HepG2 (cell line): ENCODE measurements around the gene PCARE. TPM values are rescaled to one million over a fixed set of nuclear protein-coding genes. Genes with fewer than 3 reads are reported as not detected.

Source experiments
- ATAC-seq: fragments of 200-7000 bp; cut with Tn5 transposase; 3 replicates; pipeline ENCODE4 v1.9.1; 2020; ENCODE audit warnings: mild to moderate bottlenecking, moderate library complexity
- BruUV-seq: library from RNA; stranded (reverse); fragments of 400-500 nt; replicated peaks from 2 replicates; lab custom pipeline; 2021; lab: Mats Ljungman, UMichigan
- CTCF ChIA-PET: fragments of 300-600 bp; formaldehyde crosslinking; extraction: SDS; loops from one replicate; lab custom pipeline; 2021; ENCODE audit warnings: low total read pairs, inconsistent platforms, low intra/inter-chr PET ratio; lab: Yijun Ruan, JAX
- POLR2A ChIA-PET: fragments of 350-600 bp; sonication (Branson Sonifier 250); formaldehyde crosslinking; loops from one replicate; lab custom pipeline; 2020; ENCODE audit warnings: antibody characterized with exemption, inconsistent platforms; lab: Yijun Ruan, JAX
- DNase-seq: peaks from one replicate; pipeline ENCODE4 v3.0.0-alpha.2; 2015; ENCODE audit warnings: low spot score
- FAIRE-seq: peaks from 3 replicates; lab custom pipeline; 2011; peaks lifted over from hg19 to GRCh38; lab: Jason Lieb, UNC
- H2AFZ ChIP-seq: one replicate; pipeline ENCODE4 v1.6.1; 2011; ENCODE audit warnings: low read length, inconsistent platforms
- H3K27ac ChIP-seq: fragments of 300-600 bp; 3 replicates; pipeline ENCODE4 v1.8.0; 2011; ENCODE audit warnings: mixed run types, mild to moderate bottlenecking, mixed read lengths, low read length, inconsistent platforms; ENCODE audit not compliant: insufficient read depth; ENCODE audit errors: extremely low read length
- H3K27me3 ChIP-seq, 2 experiments: fragments of 200-600 bp in 1 of 2; 2 replicates in 1 of 2; 3 replicates in 1 of 2; pipeline versions ENCODE4 v1.6.0 to v1.8.0; 2011; ENCODE audit warnings: low read length in 2 of 2, mild to moderate bottlenecking in 2 of 2, moderate library complexity in 2 of 2, inconsistent platforms in 1 of 2; ENCODE audit not compliant: insufficient read depth in 2 of 2, control insufficient read depth in 1 of 2
- H3K36me3 ChIP-seq, 2 experiments: fragments of 200-600 bp in 1 of 2; replicated peaks in 1 of 2; 2 replicates in 1 of 2; 3 replicates in 1 of 2; pipeline versions ENCODE4 v1.5.1 to v1.8.0; 2011; ENCODE audit warnings: low read length in 2 of 2, inconsistent platforms in 1 of 2; ENCODE audit not compliant: insufficient read depth in 2 of 2, control insufficient read depth in 1 of 2
- H3K4me1 ChIP-seq: 2 replicates; pipeline ENCODE4 v1.5.1; 2012; ENCODE audit warnings: low read length, inconsistent platforms; ENCODE audit not compliant: insufficient read depth
- H3K4me2 ChIP-seq: 2 replicates; pipeline ENCODE4 v1.6.0; 2011; ENCODE audit warnings: low read depth, low read length, inconsistent platforms
- H3K4me3 ChIP-seq, 3 experiments: fragments of 200-600 bp in 1 of 3; sonication (generic), shearing (Covaris generic) in 1 of 3; replicated peaks in 1 of 3; 2 replicates each; pipeline ENCODE4 v1.5.1; 2011 to 2016; ENCODE audit warnings: low read length in 3 of 3, inconsistent platforms in 2 of 3, low read depth in 2 of 3, mild to moderate bottlenecking in 2 of 3, control low read depth in 1 of 3, mixed read lengths in 1 of 3; ENCODE audit not compliant: insufficient read depth in 1 of 3
- H3K79me2 ChIP-seq: one replicate; pipeline ENCODE4 v1.6.1; 2011; ENCODE audit warnings: low read length, inconsistent platforms; ENCODE audit not compliant: insufficient read depth
- H3K9ac ChIP-seq: 2 replicates; pipeline ENCODE4 v1.6.0; 2011; ENCODE audit warnings: mild to moderate bottlenecking, low read depth, low read length, inconsistent platforms; ENCODE audit not compliant: insufficient read depth
- H3K9me3 ChIP-seq: 2 replicates; pipeline ENCODE4 v1.5.1; 2012; ENCODE audit warnings: mild to moderate bottlenecking, low read length
- H4K20me1 ChIP-seq: 2 replicates; pipeline ENCODE4 v1.6.0; 2011; ENCODE audit warnings: inconsistent platforms, mild to moderate bottlenecking, low read length, moderate library complexity; ENCODE audit not compliant: insufficient read depth
- E2F2 ChIP-seq: sonication (generic); formaldehyde crosslinking; IDR thresholded peaks from 2 replicates; pipeline ENCODE4 v1.4.0; 2020; ENCODE audit warnings: missing genetic modification reagents, borderline replicate concordance
- GMEB1 ChIP-seq: sonication (generic); formaldehyde crosslinking; IDR thresholded peaks from 2 replicates; pipeline ENCODE4 v1.5.1; 2020; ENCODE audit warnings: missing genetic modification reagents, mild to moderate bottlenecking, borderline replicate concordance
- KAT2B ChIP-seq: fragments of 150-350 bp; IDR thresholded peaks from 2 replicates; pipeline ENCODE4 v1.6.1; 2014; ENCODE audit warnings: low read depth, low read length, borderline replicate concordance
- MATR3 ChIP-seq: sonication (generic); formaldehyde crosslinking; IDR thresholded peaks from 2 replicates; pipeline ENCODE4 v1.4.0; 2020; ENCODE audit warnings: missing genetic modification reagents
- NFAT5 ChIP-seq: sonication (generic); formaldehyde crosslinking; IDR thresholded peaks from 2 replicates; pipeline ENCODE4 v1.4.0; 2020; ENCODE audit warnings: missing genetic modification reagents
- NFRKB ChIP-seq: fragments of 450-650 bp; IDR thresholded peaks from 2 replicates; pipeline ENCODE4 v1.6.1; 2017
- ZBTB25 ChIP-seq: IDR thresholded peaks from 2 replicates; pipeline ENCODE4 v1.6.1; 2018; ENCODE audit warnings: missing genetic modification reagents
- ZNF138 ChIP-seq: sonication (generic); formaldehyde crosslinking; IDR thresholded peaks from 2 replicates; pipeline ENCODE4 v1.5.0; 2020; ENCODE audit warnings: mild to moderate bottlenecking, low read depth, missing genetic modification reagents
- ZNF335 ChIP-seq: sonication (generic); formaldehyde crosslinking; IDR thresholded peaks from 2 replicates; pipeline ENCODE4 v1.4.0; 2020; ENCODE audit warnings: missing genetic modification reagents
- WGBS: methylation state at CpG from one replicate; pipeline ENCODE4 v1.1.6; 2017; ENCODE audit warnings: low lambda C conversion rate; 5-methylcytosine and 5-hydroxymethylcytosine counted together
- in situ Hi-C: cut with HindIII; loops from 2 replicates; pipeline ENCODE4 v1.10.0; 2017; ENCODE audit warnings: low pct_unique_long_range_greater_than_20kb; ENCODE audit not compliant: extremely low pct_ligation_motif_present
- intact Hi-C: fragments of 100-400 bp; cut with micrococcal nuclease; formaldehyde crosslinking; loops from one replicate; pipeline ENCODE4 v1.10.0; 2022; ENCODE audit not compliant: unreplicated experiment
- polyA plus RNA-seq, 8 experiments: library from polyadenylated mRNA; depleted of rRNA in 3 of 8; stranded (reverse) in 7 of 8; unstranded in 1 of 8; fragments of >200 nt; fragmentation: Illumina TruSeq in 4 of 8; extraction: Trizol in 4 of 8; gene quantifications; 2 replicates each; pipeline versions ENCODE4 v1.2.1 to v1.2.3, GENCODE V29; 2011 to 2016; ENCODE audit warnings: low read depth in 4 of 8, missing spikeins in 1 of 8, mixed read lengths in 1 of 8; ENCODE audit not compliant: insufficient read depth in 1 of 8
- total RNA-seq, 5 experiments: library from RNA; depleted of rRNA; stranded (reverse); fragments of >200 nt; fragmentation: Illumina TruSeq; extraction: Trizol; gene quantifications; 2 replicates each; pipeline ENCODE4 v1.2.3, GENCODE V29; 2016; ENCODE audit warnings: low read depth in 1 of 5

PCARE gene
- total and polyA plus RNA-seq, 2 of the 13 experiments (the other 11 are each of a cell fraction or from before 2014, with no cell fraction given), result not detected

- no peak for TF ChIP-seq NFRKB
- TF ChIP-seq E2F2 (CRISPR knock-in tag), result no peak
These were observed 21.5 kb downstream of the PCARE start (continued) for GRCh38 chr2:29052807-29053206.

- in situ Hi-C loops (no loop called here), intact Hi-C loops (no loop called here)
- Histone ChIP-seq H3K27me3 (peaks cover 3 to 49% of the 10 kb centered on the region in 2 experiments; a peak in 3 of 5 replicates), H3K4me2 (no peak overlapping the region), H4K20me1 (no peaks in the 10 kb centered on the region), H3K4me1 (no peaks in the 10 kb centered on the region), H3K9me3 (no peaks in the 10 kb centered on the region), H3K79me2 (no peaks in the 10 kb centered on the region), H2AFZ (no peak overlapping the region), H3K4me3 (no peak overlapping the region), H3K36me3 (no peaks in the 10 kb centered on the region), H3K9ac (no peak overlapping the region), H3K27ac (no peak overlapping the region)
- ChIA-PET CTCF (no interaction called here), POLR2A (no interaction called here)
- no peak for TF ChIP-seq NFAT5 (CRISPR knock-in tag)
- TF ChIP-seq KAT2B, result no peak
- TF ChIP-seq ZNF335 (CRISPR knock-in tag), result no peak
- TF ChIP-seq GMEB1 (CRISPR knock-in tag), result no peak
- no peak for TF ChIP-seq ZNF138
- no peak for TF ChIP-seq ZBTB25 (CRISPR knock-in tag)
- TF ChIP-seq NFRKB, result no peak
- no peak for TF ChIP-seq MATR3
- ATAC-seq (no peak), FAIRE-seq (no peak), DNase-seq (no peak)
- 70% methylated on average over 6 of the region's 12 CpGs for WGBS
- no TSS peak for BruUV-seq
These were observed 22.6 kb downstream of the PCARE start for GRCh38 chr2:29051730-29052129.
